GM21786 (cell line): Measurements from ENCODE around the gene FLVCR2.

ENCODE experiments used
- ATAC-seq: cut with Tn5 transposase; IDR thresholded peaks from one replicate; pipeline ENCODE4 v1.9.1; 2021; ENCODE audit not compliant: unreplicated experiment

Gene FLVCR2

GRCh38 chr14:75626863-75627262 is 48.4 kb downstream of the FLVCR2 start:
- ATAC-seq, result no peak

DNA sequence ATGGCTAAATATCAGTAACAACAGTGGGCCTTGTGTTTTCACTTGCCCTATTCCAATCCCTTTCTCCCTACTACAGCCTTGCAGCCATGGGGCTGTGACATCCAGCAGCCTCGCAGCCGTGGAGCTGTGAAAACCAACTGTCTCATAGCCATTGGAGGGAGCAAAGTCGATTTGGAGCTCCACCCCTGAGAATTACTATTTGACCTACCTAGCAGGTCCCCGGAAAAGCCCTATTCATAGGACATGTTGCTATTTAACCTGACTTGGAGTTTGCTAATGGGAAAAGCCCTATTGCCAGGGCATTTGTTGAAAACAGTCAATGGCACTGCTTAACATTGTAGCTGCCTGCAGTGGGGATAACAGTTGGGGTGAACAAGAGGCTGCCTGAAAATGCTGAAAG is 49.0 kb downstream of the FLVCR2 start:
- ATAC-seq, result no peak

DNA sequence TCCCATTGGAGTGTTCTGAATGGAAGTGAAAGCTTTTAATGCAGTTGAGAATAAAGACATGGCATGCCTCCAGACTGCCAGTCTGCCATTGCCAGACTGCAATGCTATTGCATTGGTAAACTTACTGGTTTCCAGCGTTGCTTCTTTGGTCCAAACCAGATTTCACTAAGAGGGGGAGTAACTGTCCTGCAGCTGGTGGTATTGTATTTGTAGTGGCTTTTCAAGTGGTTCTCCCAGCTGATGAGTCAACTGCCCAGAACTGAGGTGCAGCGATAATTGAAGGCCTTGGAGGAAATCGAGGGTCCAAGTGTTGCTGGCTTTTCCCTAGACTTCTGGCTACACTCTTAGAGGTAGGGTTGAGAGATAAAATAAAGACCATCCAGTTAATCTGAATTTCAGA is 50.4 kb downstream of the FLVCR2 start:
- no peak for ATAC-seq

DNA sequence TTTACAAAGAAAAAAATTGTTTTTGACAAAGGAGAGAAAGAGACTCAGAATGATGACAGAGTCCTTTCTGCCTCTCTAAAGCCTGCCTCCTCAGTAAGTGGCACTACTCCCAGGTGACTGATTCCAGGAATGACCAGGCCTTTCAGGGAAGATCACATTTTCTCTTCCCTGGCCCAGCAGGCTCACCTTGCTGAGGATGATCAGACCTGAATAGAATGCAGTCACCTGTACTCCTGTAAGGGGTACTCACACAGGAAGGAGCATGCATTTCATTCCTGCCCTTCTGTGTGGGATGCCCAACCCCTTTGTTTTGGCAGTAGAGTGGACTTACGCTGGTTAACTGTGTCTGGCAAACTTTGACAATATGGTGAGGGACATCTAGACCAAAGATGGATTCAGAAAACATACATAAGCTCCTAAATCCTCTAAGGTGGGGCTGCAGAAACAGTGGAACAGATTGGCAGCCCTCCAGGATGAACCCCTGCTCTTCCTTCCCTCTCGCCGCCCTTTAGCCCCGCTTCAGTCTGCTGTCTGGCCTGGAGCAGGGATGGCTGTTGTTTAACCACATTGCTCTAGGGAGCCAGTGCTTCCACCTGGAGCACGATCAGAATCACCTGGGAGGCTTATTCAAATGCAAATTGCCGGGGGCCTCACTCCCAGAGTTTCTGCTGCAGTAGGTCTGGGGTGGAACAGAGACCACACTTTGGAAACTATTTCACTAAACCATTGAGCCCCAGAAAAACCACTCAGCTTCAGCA is 52.5 kb downstream of the FLVCR2 start:
- ATAC-seq, result no peak

GRCh38 chr14:75631453-75631831 is 53.0 kb downstream of the FLVCR2 start:
- ATAC-seq, result no peak

- ATAC-seq, result no peak
Observed at GRCh38 chr14:75634848-75635247, 56.4 kb downstream of the FLVCR2 start.

- ATAC-seq, result no peak
Observed at GRCh38 chr14:75636100-75636692, 57.8 kb downstream of the FLVCR2 start.

- ATAC-seq, result no peak
Observed at GRCh38 chr14:75640876-75641275, 62.5 kb downstream of the FLVCR2 start.

DNA sequence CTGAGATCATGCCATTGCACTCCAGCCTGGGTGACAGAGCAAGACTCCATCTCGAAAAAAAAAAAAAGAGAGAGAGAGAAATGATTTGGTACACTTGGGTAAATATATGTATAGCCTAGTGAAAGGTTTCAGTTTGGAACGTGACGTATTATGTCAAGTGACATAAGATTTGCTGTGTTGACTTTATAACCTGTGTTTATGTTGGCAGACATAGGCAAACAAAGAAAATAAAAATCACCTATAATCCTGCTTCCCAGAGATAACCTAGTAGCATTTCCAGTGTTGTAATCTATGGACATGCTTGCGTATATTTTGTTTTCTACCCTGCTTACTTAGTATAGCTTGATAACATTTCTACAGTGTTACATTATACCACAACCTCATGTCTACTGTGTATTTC is 65.6 kb downstream of the FLVCR2 start:
- no peak for ATAC-seq

- ATAC-seq, result no peak
Observed at GRCh38 chr14:75645056-75645455, 66.6 kb downstream of the FLVCR2 start.

GRCh38 chr14:75646762-75647161 is 68.3 kb downstream of the FLVCR2 start:
- no peak for ATAC-seq

GRCh38 chr14:75647640-75648039 is 69.2 kb downstream of the FLVCR2 start:
- no peak for ATAC-seq

GRCh38 chr14:75648066-75648838 is 69.8 kb downstream of the FLVCR2 start:
- ATAC-seq, result no peak

DNA sequence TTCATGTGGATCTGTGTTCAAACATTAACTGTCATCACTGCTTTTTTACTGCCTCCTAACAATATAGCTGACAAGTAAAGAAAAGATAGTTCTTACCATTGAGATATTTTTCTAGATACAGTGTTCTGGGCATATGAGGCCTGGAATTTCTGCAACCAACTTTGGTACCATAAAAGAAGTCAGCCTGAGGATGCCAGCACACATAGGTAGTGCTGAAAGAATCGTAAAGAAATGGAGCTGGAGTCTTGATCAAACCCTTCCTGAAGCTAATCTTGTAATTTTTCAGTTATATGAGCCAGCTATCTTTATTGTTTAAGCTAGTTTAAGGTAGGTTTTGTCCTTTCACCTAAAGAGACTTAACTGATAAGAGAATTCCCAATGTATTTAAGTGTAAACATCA is 70.9 kb downstream of the FLVCR2 start:
- no peak for ATAC-seq

- no peak for ATAC-seq
Observed at GRCh38 chr14:75649773-75650172, 71.4 kb downstream of the FLVCR2 start.

DNA sequence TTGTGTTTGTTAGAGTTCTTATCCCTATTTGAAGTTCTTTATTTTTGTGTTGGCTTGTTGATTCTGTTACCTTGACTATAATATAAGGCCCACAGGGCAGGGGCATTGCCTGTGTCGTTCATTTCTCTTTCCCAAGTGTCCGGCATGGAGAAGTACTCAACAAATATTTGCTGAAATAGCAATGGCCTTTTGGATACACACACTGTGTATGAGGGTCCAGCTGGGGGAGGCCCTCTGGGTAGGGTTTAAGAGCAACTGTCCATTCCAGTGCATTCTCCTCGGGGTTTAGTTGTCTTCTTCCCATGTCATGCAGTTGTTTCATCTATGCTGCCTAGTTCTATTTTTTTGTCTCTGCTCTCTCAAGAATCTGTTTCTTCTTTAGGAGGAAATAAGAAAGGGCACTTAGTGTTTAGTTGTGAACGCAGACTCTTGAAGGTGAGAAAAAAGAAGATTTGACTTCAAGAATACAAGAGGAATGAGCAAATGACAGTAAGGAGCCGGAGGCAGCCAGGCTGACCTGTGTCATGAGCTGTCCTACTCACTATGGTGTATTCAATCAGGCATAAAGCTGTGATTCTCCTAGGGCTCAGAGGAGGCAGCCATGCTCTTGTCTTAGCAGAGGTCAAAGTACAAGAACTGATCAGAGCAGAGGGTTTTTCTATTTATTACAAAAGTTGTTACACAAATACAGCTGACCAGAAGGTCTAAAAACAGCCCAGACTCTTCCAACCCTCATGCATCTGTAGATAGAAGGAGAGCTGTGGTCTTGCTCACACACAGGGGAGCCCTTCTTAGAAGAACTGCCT is 72.0 kb downstream of the FLVCR2 start:
- no peak for ATAC-seq

- ATAC-seq, result no peak
Observed at GRCh38 chr14:75653563-75653962, 75.1 kb downstream of the FLVCR2 start.

- peak; percentile 64 for ATAC-seq
Observed at GRCh38 chr14:75654127-75654732, 75.8 kb downstream of the FLVCR2 start.

- ATAC-seq, result no peak
Observed at GRCh38 chr14:75655235-75655634, 76.8 kb downstream of the FLVCR2 start.

- ATAC-seq, result no peak
Observed at GRCh38 chr14:75657331-75657730, 78.9 kb downstream of the FLVCR2 start.

- ATAC-seq, result no peak
Observed at GRCh38 chr14:75658957-75659356, 80.5 kb downstream of the FLVCR2 start.
